Measurements from ENCODE around the gene ORC1.
"Not testable (repeated sequence)": the region's sequence is repeated elsewhere in the genome, so short reads cannot be mapped to it uniquely, and the experiment has no call there.

ORC1 gene

GRCh38 chr1:52386458-52386857 lies 17.8 kb downstream of the ORC1 start:
- no peak for DNase-seq (ENCODE audit: low spot score)

GRCh38 chr1:52385376-52385775 lies 18.8 kb downstream of the ORC1 start:
- DNase-seq (ENCODE audit: low spot score), result no peak

GRCh38 chr1:52369851-52370250 lies 34.4 kb downstream of the ORC1 start:
- DNase-seq (ENCODE audit: low spot score), result not testable (repeated sequence)

- peak; percentile 82 for DNase-seq (ENCODE audit: low spot score)
These were observed 35.6 kb downstream of the ORC1 start for GRCh38 chr1:52368383-52369172.

- no peak for DNase-seq (ENCODE audit: low spot score)
These were observed 37.0 kb downstream of the ORC1 start for GRCh38 chr1:52367272-52367671.

GRCh38 chr1:52366517-52366827 lies 37.8 kb downstream of the ORC1 start:
- no peak for DNase-seq (ENCODE audit: low spot score)

- peak; percentile 99 for DNase-seq (ENCODE audit: low spot score)
These were observed 38.3 kb downstream of the ORC1 start, which contains the start of gene CC2D1B for GRCh38 chr1:52365746-52366516. CC2D1B (minus strand) TSS chr1:52366205; CDS start chr1:52364620, 1,585 bp downstream.

- DNase-seq (ENCODE audit: low spot score), result peak; percentile 39
These were observed 39.0 kb downstream of the ORC1 start for GRCh38 chr1:52365071-52365745.

GRCh38 chr1:52364235-52364839 lies 39.9 kb downstream of the ORC1 start:
- no peak for DNase-seq (ENCODE audit: low spot score)

GRCh38 chr1:52360595-52360968 lies 43.6 kb downstream of the ORC1 start:
- DNase-seq (ENCODE audit: low spot score), result no peak

- DNase-seq (ENCODE audit: low spot score), result peak; percentile 36
These were observed 44.3 kb downstream of the ORC1 start for GRCh38 chr1:52359676-52360594.

GRCh38 chr1:52358851-52359497 lies 45.2 kb downstream of the ORC1 start:
- DNase-seq (ENCODE audit: low spot score), result no peak

GRCh38 chr1:52357397-52357796 lies 46.8 kb downstream of the ORC1 start:
- no peak for DNase-seq (ENCODE audit: low spot score)

- DNase-seq (ENCODE audit: low spot score), result no peak
These were observed 47.3 kb downstream of the ORC1 start for GRCh38 chr1:52356818-52357355.

GRCh38 chr1:52355847-52356505 lies 48.2 kb downstream of the ORC1 start:
- no peak for DNase-seq (ENCODE audit: low spot score)

- no peak for DNase-seq (ENCODE audit: low spot score)
These were observed 48.8 kb downstream of the ORC1 start for GRCh38 chr1:52355436-52355835.

GRCh38 chr1:52352690-52353089 lies 51.5 kb downstream of the ORC1 start:
- DNase-seq (ENCODE audit: low spot score), result no peak

- DNase-seq (ENCODE audit: low spot score), result peak; percentile 63
These were observed 55.4 kb downstream of the ORC1 start for GRCh38 chr1:52348704-52349300.

GRCh38 chr1:52346653-52347052 lies 57.6 kb downstream of the ORC1 start:
- no peak for DNase-seq (ENCODE audit: low spot score)

- no peak for DNase-seq (ENCODE audit: low spot score)
These were observed 59.0 kb downstream of the ORC1 start for GRCh38 chr1:52345252-52345651.

All from iPS-NIHi11 (cell line).